Medulla oblongata (tissue), 1 donor: ENCODE data around the gene INTS11.

Source experiments
- DNase-seq: peaks from one replicate; pipeline ENCODE4 v3.0.0-alpha.2; 2015; ENCODE audit errors: extremely low spot score

Gene INTS11

GRCh38 chr1:1262758-1263157 lies 61.7 kb downstream of the INTS11 start:
- no peak for DNase-seq

GRCh38 chr1:1262071-1262470 lies 62.4 kb downstream of the INTS11 start:
- no peak for DNase-seq
